Stimulated activated naive B cell treated with anti-CD40 and anti-IgM and Interleukin-4, amounts not matched to agents 10 μg/mL and 1 μg/mL and 100 μg/mL, for 72 hours (primary cell): ENCODE results near the gene DOCK3.
"Not testable (repeated sequence)": the region's sequence is repeated elsewhere in the genome, so short reads cannot be mapped to it uniquely, and the experiment has no call there.

Experiments used
- ATAC-seq, 2 donors: fragments of 150-1000 bp; cut with Tn5 transposase; replicated peaks; 2 replicates each; pipeline ENCODE4 v1.10.0; 2021; ENCODE audit warnings: moderate library complexity in 1 of 2
- DNase-seq: peaks from one replicate; pipeline ENCODE4 v3.0.0; 2021
- H3K27ac Mint-ChIP-seq: one replicate; pipeline ENCODE4 v1.8.0; 2022; ENCODE audit warnings: mild to moderate bottlenecking, mixed read lengths
- H3K27me3 Mint-ChIP-seq, 2 donors: one replicate each; pipeline ENCODE4 v1.8.0; 2022; ENCODE audit warnings: mixed read lengths in 2 of 2
- H3K36me3 Mint-ChIP-seq, 2 donors: one replicate each; pipeline ENCODE4 v1.8.0; 2022; ENCODE audit warnings: mixed read lengths in 2 of 2, mild to moderate bottlenecking in 1 of 2
- H3K4me1 Mint-ChIP-seq, 2 donors: one replicate each; pipeline ENCODE4 v1.8.0; 2022; ENCODE audit warnings: mixed read lengths in 2 of 2, mild to moderate bottlenecking in 1 of 2
- H3K4me3 Mint-ChIP-seq, 2 donors: one replicate each; pipeline ENCODE4 v1.8.0; 2022; ENCODE audit warnings: mild to moderate bottlenecking in 2 of 2, mixed read lengths in 2 of 2, moderate library complexity in 1 of 2
- H3K9me3 Mint-ChIP-seq, 2 donors: one replicate each; pipeline ENCODE4 v1.8.0; 2022; ENCODE audit warnings: mixed read lengths in 2 of 2, mild to moderate bottlenecking in 1 of 2

Gene DOCK3

DNA sequence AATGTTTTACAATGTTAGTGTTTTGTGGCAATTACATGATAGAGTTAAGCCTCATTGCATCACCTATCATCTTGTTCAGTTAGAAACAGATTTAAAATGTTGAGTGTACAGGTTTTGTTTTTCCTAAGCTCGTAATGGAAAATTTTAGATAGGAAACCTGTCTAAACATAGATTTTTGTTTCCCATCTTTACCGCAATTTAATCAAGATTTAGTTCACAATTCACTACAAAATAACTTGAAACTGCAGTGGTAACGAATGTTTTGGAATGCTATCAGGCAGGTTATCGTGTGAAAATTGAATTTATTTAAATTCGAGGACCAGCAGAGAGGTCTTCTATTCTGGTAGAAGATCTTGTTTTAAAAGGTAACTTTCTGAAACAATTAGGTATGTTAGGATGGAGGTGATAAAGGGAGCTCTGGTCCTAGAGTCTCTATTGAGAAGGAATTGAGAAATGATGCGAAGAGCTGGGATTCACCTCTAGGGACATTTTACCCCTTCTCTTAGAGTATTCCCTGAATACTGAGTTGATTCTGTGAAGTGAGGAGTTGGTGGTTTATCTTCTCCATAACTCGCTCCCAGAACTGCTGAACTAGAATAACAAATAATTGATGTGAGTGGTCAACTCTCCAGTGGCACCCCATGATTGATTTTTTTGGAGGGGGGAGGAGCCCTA, 1.4 kb downstream of the DOCK3 start:
- H3K36me3 Mint-ChIP-seq, result no peaks in the 10 kb centered on the region
- ATAC-seq, result no peak
- peaks cover 48 to 50% of the 10 kb centered on the region in 2 donors for H3K27me3 Mint-ChIP-seq
- no peak overlapping the region for H3K4me3 Mint-ChIP-seq
- H3K4me1 Mint-ChIP-seq, result peaks cover 3 to 10% of the 10 kb centered on the region in 2 donors
- no peak overlapping the region for H3K27ac Mint-ChIP-seq
- no peaks in the 10 kb centered on the region for H3K9me3 Mint-ChIP-seq
- no peak for DNase-seq

DNA sequence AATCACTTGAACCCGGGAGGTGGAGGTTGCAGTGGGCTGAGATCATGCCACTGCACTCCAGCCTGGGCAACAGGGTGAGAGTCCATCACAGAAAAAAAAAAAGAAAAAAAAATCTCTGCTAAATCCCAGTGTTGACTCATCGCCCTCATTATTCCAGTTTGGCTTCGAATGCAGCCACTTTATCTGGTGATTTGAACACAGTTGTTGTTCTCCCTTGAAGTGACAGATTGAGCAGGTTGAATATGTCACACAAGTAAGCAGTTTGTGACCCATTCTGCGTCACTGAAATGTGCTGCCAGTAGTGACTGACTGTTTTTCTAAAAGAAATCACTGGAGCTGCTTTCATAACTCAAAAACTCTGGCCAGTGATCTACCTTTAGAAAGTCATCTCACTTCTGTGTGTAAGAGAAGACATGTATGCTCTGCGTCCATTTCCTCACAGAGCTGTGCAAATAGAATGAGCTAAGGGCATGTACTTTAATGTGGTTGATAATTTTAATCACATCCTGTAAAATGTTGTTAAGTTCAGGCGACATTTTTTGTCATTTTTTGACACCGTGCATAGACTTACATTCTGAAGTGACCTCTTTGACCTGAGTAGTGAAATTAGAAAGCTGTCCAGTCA, 12.5 kb downstream of the DOCK3 start:
- Mint-ChIP-seq H3K9me3 (no peaks in the 10 kb centered on the region), H3K27ac (no peak overlapping the region), H3K36me3 (no peaks in the 10 kb centered on the region), H3K4me3 (no peak overlapping the region), H3K27me3 (peaks cover 27 to 47% of the 10 kb centered on the region in 2 donors), H3K4me1 (no peaks in the 10 kb centered on the region)
- ATAC-seq, result no peak
- DNase-seq, result no peak

DNA sequence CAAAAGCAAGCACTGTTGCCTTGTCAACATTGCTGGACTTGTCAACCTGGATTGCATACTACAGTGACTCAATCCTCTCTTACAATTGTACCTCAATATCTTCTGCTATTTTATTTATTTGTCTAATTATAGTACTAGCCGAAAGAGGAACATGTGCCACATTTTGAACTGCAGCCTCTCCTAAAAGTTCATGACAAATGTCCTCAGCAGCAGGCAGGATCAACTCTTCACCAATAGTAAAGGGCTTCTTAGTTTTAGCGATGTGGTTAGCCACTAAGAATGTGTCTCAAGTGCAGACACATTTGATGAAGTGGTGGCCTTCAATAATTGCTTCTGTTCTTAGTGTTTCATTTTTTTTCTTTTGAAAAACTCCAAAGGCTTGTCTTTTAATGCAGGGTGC, 13.2 kb downstream of the DOCK3 start:
- Mint-ChIP-seq H3K4me3 (no peak overlapping the region), H3K36me3 (no peaks in the 10 kb centered on the region), H3K4me1 (no peaks in the 10 kb centered on the region), H3K27ac (no peak overlapping the region), H3K9me3 (no peaks in the 10 kb centered on the region), H3K27me3 (peaks cover 25 to 50% of the 10 kb centered on the region in 2 donors)
- DNase-seq (no peak), ATAC-seq (no peak)

DNA sequence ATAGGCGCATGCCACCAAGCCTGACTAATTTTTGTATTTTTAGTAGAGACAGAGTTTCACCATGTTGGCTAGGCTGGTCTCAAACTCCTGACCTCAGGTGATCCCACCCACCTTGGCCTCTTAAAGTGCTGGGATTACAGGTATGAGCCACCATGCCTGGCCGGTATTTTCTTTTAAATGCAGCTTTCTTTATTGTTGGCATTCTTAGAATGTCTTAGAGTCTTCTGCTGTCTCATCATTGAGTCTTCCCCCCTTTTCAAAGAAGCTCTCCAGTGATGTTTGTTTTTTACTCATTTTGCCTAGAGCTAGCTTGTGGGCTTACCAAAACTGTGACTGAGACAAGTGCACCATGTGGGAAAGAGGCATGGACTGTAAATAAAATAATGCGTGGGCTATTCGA, 13.9 kb downstream of the DOCK3 start:
- not testable (repeated sequence) for H3K36me3 Mint-ChIP-seq, DNase-seq, H3K4me3 Mint-ChIP-seq, H3K27ac Mint-ChIP-seq, ATAC-seq, H3K4me1 Mint-ChIP-seq, H3K9me3 Mint-ChIP-seq
- peaks cover 25 to 45% of the 10 kb centered on the region in 2 donors for H3K27me3 Mint-ChIP-seq

GRCh38 chr3:50689558-50689957, 14.8 kb downstream of the DOCK3 start:
- Mint-ChIP-seq H3K27me3 (peaks cover 20 to 41% of the 10 kb centered on the region in 2 donors), H3K27ac (no peak overlapping the region), H3K36me3 (no peaks in the 10 kb centered on the region), H3K4me3 (no peak overlapping the region), H3K4me1 (no peaks in the 10 kb centered on the region), H3K9me3 (no peaks in the 10 kb centered on the region)
- DNase-seq (no peak), ATAC-seq (no peak)

- Mint-ChIP-seq H3K27ac (no peak overlapping the region), H3K36me3 (peaks cover 4 to 6% of the 10 kb centered on the region in 2 donors), H3K4me1 (no peaks in the 10 kb centered on the region), H3K27me3 (peaks cover 9 to 27% of the 10 kb centered on the region in 2 donors), H3K9me3 (peaks cover 3 to 10% of the 10 kb centered on the region in 2 donors), H3K4me3 (no peak overlapping the region)
- DNase-seq (no peak), ATAC-seq (no peak)
These were observed 20.3 kb downstream of the DOCK3 start for GRCh38 chr3:50695031-50695430.

DNA sequence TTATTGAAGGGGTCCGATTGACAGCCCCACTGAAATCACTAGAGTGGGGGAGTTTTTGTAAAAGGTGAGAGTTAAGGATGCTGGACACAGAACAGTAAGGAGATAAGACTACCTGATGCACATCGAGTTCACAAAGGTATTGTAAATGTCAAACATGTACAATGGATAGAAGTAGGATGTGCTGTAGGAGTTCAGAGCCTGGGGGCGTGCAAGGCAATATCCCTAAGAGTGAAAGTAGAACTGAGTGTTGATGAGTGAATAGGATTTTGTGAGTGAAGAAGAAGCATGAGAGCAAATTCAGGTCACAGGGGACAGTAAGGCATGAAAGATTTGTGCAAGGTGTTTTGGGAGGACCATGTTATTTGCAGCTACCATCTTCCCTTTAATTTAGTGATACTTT, 21.5 kb downstream of the DOCK3 start:
- no peak overlapping the region for H3K4me3 Mint-ChIP-seq
- peaks cover 3 to 10% of the 10 kb centered on the region in 2 donors for H3K9me3 Mint-ChIP-seq
- DNase-seq (no peak), ATAC-seq (no peak)
- H3K27me3 Mint-ChIP-seq, result peaks cover 8 to 16% of the 10 kb centered on the region in 2 donors
- H3K36me3 Mint-ChIP-seq, result peaks cover 4 to 6% of the 10 kb centered on the region in 2 donors
- no peak overlapping the region for H3K27ac Mint-ChIP-seq
- H3K4me1 Mint-ChIP-seq, result no peaks in the 10 kb centered on the region

- H3K4me1 Mint-ChIP-seq, result no peaks in the 10 kb centered on the region
- peaks cover 4 to 6% of the 10 kb centered on the region in 2 donors for H3K36me3 Mint-ChIP-seq
- H3K9me3 Mint-ChIP-seq, result peaks cover 12 to 15% of the 10 kb centered on the region in 2 donors
- ATAC-seq, result no peak
- H3K4me3 Mint-ChIP-seq, result no peak overlapping the region
- DNase-seq, result no peak
- no peak overlapping the region for H3K27ac Mint-ChIP-seq
- peaks cover 17 to 19% of the 10 kb centered on the region in 2 donors for H3K27me3 Mint-ChIP-seq
These were observed 23.5 kb downstream of the DOCK3 start for GRCh38 chr3:50698269-50698668.

DNA sequence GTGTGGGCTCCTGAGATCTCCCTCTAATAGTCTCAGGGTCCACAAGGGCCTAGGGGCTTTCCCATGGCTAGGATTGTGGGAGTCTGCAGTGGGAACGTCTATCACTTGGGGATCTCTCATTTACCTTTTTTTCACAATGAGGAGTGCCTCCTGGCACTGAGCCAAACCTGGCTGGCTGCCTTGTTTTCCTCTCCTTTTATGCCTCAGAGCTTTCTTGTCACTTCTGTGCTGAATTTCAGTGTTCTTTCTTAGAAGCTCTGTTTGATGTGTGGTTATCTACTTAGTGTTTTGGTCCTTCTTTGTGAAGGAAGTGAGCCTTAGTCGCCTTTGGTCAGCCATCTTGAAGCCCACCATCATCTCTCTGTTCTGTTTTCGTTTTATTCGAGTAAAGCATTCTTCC, 33.9 kb downstream of the DOCK3 start:
- no peak for DNase-seq
- Mint-ChIP-seq H3K27me3 (peaks cover 27 to 36% of the 10 kb centered on the region in 2 donors), H3K27ac (no peak overlapping the region)

DNA sequence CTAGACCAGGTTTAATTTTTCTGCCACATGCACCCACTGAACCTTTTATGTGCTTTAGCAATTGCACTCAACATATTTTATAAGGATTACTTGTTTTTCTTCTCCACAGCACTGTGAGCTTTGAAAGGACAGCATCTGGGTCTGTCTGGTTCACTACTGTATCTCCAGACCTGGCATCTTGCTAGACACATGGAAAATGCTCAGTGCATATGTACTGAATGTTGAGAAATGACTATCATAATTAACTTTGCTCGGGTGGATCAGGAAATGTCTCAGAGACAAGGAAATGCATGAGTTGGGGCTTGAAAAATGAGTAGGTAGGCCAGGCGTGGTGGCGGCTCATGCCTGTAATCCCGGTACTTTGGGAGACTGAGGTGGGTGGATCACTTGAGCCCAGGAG, 40.2 kb downstream of the DOCK3 start:
- H3K27ac Mint-ChIP-seq, result no peak overlapping the region
- H3K9me3 Mint-ChIP-seq, result no peaks in the 10 kb centered on the region
- H3K36me3 Mint-ChIP-seq, result no peaks in the 10 kb centered on the region
- H3K27me3 Mint-ChIP-seq, result peaks cover 0 to 18% of the 10 kb centered on the region in 2 donors
- ATAC-seq, result no peak
- no peak for DNase-seq
- H3K4me3 Mint-ChIP-seq, result no peak overlapping the region
- H3K4me1 Mint-ChIP-seq, result no peaks in the 10 kb centered on the region

More for the DNA sequence above, 33.9 kb downstream of the DOCK3 start:
- peaks cover 0 to 4% of the 10 kb centered on the region in 2 donors for H3K9me3 Mint-ChIP-seq
- no peaks in the 10 kb centered on the region for H3K4me1 Mint-ChIP-seq
- H3K4me3 Mint-ChIP-seq, result no peak overlapping the region
- no peak for ATAC-seq
- H3K36me3 Mint-ChIP-seq, result peaks cover 0 to 4% of the 10 kb centered on the region in 2 donors

- Mint-ChIP-seq H3K9me3 (peaks cover 0 to 5% of the 10 kb centered on the region in 2 donors), H3K4me1 (no peaks in the 10 kb centered on the region), H3K36me3 (peaks cover 0 to 3% of the 10 kb centered on the region in 2 donors), H3K27me3 (peaks cover 34 to 35% of the 10 kb centered on the region in 2 donors), H3K4me3 (no peak overlapping the region), H3K27ac (no peak overlapping the region)
- no peak for ATAC-seq
- no peak for DNase-seq
These were observed 50.1 kb downstream of the DOCK3 start for GRCh38 chr3:50724831-50725230.

- no peak overlapping the region for H3K27ac Mint-ChIP-seq
- no peak overlapping the region for H3K4me3 Mint-ChIP-seq
- peaks cover 3 to 4% of the 10 kb centered on the region in 2 donors for H3K36me3 Mint-ChIP-seq
- no peaks in the 10 kb centered on the region for H3K4me1 Mint-ChIP-seq
- DNase-seq (no peak), ATAC-seq (no peak)
- peaks cover 0 to 6% of the 10 kb centered on the region in 2 donors for H3K27me3 Mint-ChIP-seq
- H3K9me3 Mint-ChIP-seq, result peaks cover 4 to 10% of the 10 kb centered on the region in 2 donors
These were observed 60.3 kb downstream of the DOCK3 start for GRCh38 chr3:50734985-50735384.

- Mint-ChIP-seq H3K27ac (no peak overlapping the region), H3K4me3 (no peak overlapping the region), H3K36me3 (peaks cover 3 to 4% of the 10 kb centered on the region in 2 donors), H3K4me1 (no peaks in the 10 kb centered on the region), H3K9me3 (peaks cover 4 to 10% of the 10 kb centered on the region in 2 donors), H3K27me3 (peaks cover 0 to 6% of the 10 kb centered on the region in 2 donors)
- ATAC-seq (no peak), DNase-seq (no peak)
These were observed 62.6 kb downstream of the DOCK3 start for GRCh38 chr3:50737193-50737905.

DNA sequence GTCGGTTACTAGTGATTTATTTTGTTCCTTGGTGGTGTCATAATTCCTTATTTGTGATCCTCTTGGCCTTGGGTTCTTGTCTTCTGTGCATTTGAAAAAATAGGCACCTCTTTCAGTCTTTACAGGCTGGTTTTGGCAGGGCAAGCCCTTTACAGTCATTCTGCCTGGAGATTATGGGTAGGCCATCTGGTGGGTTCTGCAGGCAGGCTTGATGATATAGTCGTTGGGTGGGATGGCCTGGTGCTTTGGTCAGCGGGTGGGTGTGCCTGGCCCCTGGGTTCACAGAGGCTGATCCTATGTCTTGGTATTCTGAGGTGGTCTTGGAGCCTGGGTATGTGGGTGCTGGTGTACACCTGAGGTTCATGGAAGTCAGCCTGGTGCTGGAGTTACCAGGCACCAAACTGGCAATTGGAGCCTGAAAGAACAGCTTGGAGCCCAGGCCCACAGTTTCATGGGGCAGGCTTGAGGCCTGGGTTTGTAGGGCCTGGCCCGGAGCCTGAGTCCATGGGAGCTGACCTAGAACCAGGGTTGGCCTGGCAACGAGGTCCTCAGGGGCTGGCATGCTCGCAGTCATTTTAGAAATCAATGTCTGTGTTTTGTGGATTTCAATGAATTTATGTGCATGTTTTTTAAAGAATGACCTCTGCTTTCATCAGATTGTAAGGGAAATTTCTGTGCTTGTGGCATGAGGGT, 63.3 kb downstream of the DOCK3 start:
- ATAC-seq, result no peak
- Mint-ChIP-seq H3K27ac (no peak overlapping the region), H3K4me3 (no peak overlapping the region), H3K9me3 (peaks cover 4 to 10% of the 10 kb centered on the region in 2 donors), H3K36me3 (peaks cover 3 to 4% of the 10 kb centered on the region in 2 donors), H3K27me3 (peaks cover 0 to 6% of the 10 kb centered on the region in 2 donors), H3K4me1 (no peaks in the 10 kb centered on the region)
- no peak for DNase-seq
